Stimulated activated CD4-positive, alpha-beta T cell treated with anti-CD3 and anti-CD28 coated beads, Interleukin-1b, Interleukin-23, amount 100 ng/mL, for 48 hours (primary cell): Measurements from ENCODE around the gene C6orf15.

Experiments
- DNase-seq: peaks from one replicate; pipeline ENCODE4 v3.0.0-alpha.2; 2020

Gene C6orf15

GRCh38 chr6:31065556-31065955 is 46.8 kb downstream of the C6orf15 start:
- no peak for DNase-seq

GRCh38 chr6:31063906-31064435 is 48.4 kb downstream of the C6orf15 start:
- no peak for DNase-seq
